Tongue (tissue), 3 donors: ENCODE measurements around the gene VCX2. TPM values are rescaled to one million over a fixed set of nuclear protein-coding genes. Genes with fewer than 3 reads are reported as not detected.
"Not testable (repeated sequence)": the region's sequence is repeated elsewhere in the genome, so short reads cannot be mapped to it uniquely, and the experiment has no call there.

ENCODE experiments used
- DNase-seq: peaks from one replicate; pipeline ENCODE4 v3.0.0-alpha.2; 2015
- small RNA-seq: library from RNA; depleted of rRNA; stranded (forward); fragments of <200 nt; gene quantifications from one replicate; pipeline ENCODE3, GENCODE V24; 2014; ENCODE audit warnings: low replicate concordance
- total RNA-seq: library from RNA; depleted of rRNA; stranded (reverse); fragments of >200 nt; gene quantifications from one replicate; pipeline ENCODE4 v1.2.3, GENCODE V29; 2014

Gene VCX2
- total RNA-seq, 1 donor from 2014 or later: not detected

DNA sequence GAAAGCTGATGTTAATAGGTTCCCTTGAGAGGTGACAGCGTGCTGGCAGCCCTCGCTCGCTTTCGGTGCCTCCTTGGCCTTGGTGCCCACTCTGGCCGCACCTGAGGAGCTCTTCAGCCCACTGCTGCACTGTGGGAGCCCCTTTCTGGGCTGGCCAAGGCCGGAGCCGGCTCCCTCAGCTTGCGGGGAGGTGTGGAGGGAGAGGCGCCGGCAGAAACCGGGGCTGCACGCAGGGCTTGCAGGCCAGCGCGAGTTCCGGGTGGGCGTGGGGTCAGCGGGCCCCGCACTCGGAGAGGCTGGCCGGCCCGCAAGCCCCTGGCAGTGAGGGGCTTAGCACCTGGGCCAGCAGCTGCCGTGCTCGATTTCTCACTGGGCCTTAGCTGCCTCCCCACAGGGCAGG, 49.7 kb downstream of the VCX2 start:
- not testable (repeated sequence) for DNase-seq

Small RNA genes lying within 50 kb of the gene (small RNA-seq; reads per million reads assigned to genes)
- gene MIR651: 2.5 reads per million, percentile 90 among the genes with 10 or more reads in this experiment

Other genes starting within 250 kb of the VCX2 start
- gene PNPLA4, start 243.9 kb downstream of the VCX2 start, total RNA-seq: 13.6 TPM